HepG2 (cell line): Measurements from ENCODE around the gene SOCS3. TPM values are rescaled to one million over a fixed set of nuclear protein-coding genes. Genes with fewer than 3 reads are reported as not detected.

Experiments
- EHMT2 ChIP-seq: fragments of 200-600 bp; sonication (generic); IDR thresholded peaks from 2 replicates; pipeline ENCODE4 v1.7.0; 2017; ENCODE audit warnings: antibody characterized with exemption, low read depth, low read length, borderline replicate concordance
- ERF ChIP-seq: IDR thresholded peaks from 2 replicates; pipeline ENCODE4 v1.6.1; 2018; ENCODE audit warnings: missing biosample characterization, missing genetic modification reagents
- ETV5 ChIP-seq: IDR thresholded peaks from 2 replicates; pipeline ENCODE4 v1.6.1; 2018; ENCODE audit warnings: missing biosample characterization, missing genetic modification reagents, inconsistent platforms, borderline replicate concordance
- FOSL2 ChIP-seq: sonication (generic); formaldehyde crosslinking; IDR thresholded peaks from 2 replicates; pipeline ENCODE4 v1.4.0; 2020; ENCODE audit warnings: missing genetic modification reagents
- FOXO1 ChIP-seq: sonication (generic); formaldehyde crosslinking; IDR thresholded peaks from 2 replicates; pipeline ENCODE4 v1.4.0; 2020; ENCODE audit warnings: missing genetic modification reagents
- KDM3A ChIP-seq: IDR thresholded peaks from 2 replicates; pipeline ENCODE4 v1.6.1; 2018; ENCODE audit warnings: low read depth, missing compliant biosample characterization
- LCORL ChIP-seq, 2 experiments: fragments of 450-650 bp in 1 of 2; sonication (generic) in 1 of 2; formaldehyde crosslinking in 1 of 2; IDR thresholded peaks; 2 replicates each; pipeline versions ENCODE4 v1.5.0 to v1.6.1; 2017 to 2020; ENCODE audit warnings: antibody characterized with exemption in 1 of 2, missing genetic modification reagents in 1 of 2
- MAFK ChIP-seq, 2 experiments: IDR thresholded peaks in 1 of 2; conservative IDR thresholded peaks in 1 of 2; 2 replicates each; pipeline ENCODE4 v1.6.1; 2011; ENCODE audit warnings: improper control_type of control experiment in 2 of 2, low read length in 2 of 2
- MBD4 ChIP-seq: IDR thresholded peaks from 2 replicates; pipeline ENCODE4 v1.6.1; 2012; ENCODE audit warnings: low read length, inconsistent platforms, borderline replicate concordance
- NAIF1 ChIP-seq: sonication (generic); formaldehyde crosslinking; IDR thresholded peaks from 2 replicates; pipeline ENCODE4 v1.5.0; 2020; ENCODE audit warnings: mild to moderate bottlenecking, missing genetic modification reagents, borderline replicate concordance
- NFATC3 ChIP-seq: sonication (generic); formaldehyde crosslinking; IDR thresholded peaks from 2 replicates; pipeline ENCODE4 v1.5.1; 2020; ENCODE audit warnings: mild to moderate bottlenecking, missing genetic modification reagents
- PCBP1 ChIP-seq: fragments of 200-400 bp; formaldehyde crosslinking; IDR thresholded peaks from 2 replicates; pipeline ENCODE4 v1.6.1; 2017; ENCODE audit warnings: mild to moderate bottlenecking, low read depth, low read length, borderline replicate concordance
- POLR2AphosphoS2 ChIP-seq: IDR thresholded peaks from 2 replicates; pipeline ENCODE4 v1.6.1; 2011; ENCODE audit warnings: low read depth, low read length, improper control_type of control experiment
- RAD21 ChIP-seq: fragments of 450-650 bp; formaldehyde crosslinking; IDR thresholded peaks from 2 replicates; pipeline ENCODE4 v1.5.0; 2020; ENCODE audit warnings: mild to moderate bottlenecking
- SAP130 ChIP-seq: IDR thresholded peaks from 2 replicates; pipeline ENCODE4 v1.6.1; 2016; ENCODE audit warnings: low read depth
- SKI ChIP-seq: fragments of 450-650 bp; IDR thresholded peaks from one replicate; pipeline ENCODE4 v1.6.1; 2018; ENCODE audit warnings: mild to moderate bottlenecking; ENCODE audit not compliant: partially characterized antibody
- SOX5 ChIP-seq: IDR thresholded peaks from 2 replicates; pipeline ENCODE4 v1.6.1; 2016; ENCODE audit warnings: borderline replicate concordance
- TP53 ChIP-seq: sonication (generic); formaldehyde crosslinking; conservative IDR thresholded peaks from 2 replicates; pipeline ENCODE4 v1.4.0; 2020; ENCODE audit warnings: missing genetic modification reagents
- XBP1 ChIP-seq: sonication (generic); formaldehyde crosslinking; IDR thresholded peaks from 2 replicates; pipeline ENCODE4 v1.5.0; 2020; ENCODE audit warnings: missing genetic modification reagents
- ZNF292 ChIP-seq: sonication (generic); formaldehyde crosslinking; IDR thresholded peaks from 2 replicates; pipeline ENCODE4 v1.8.1; 2022; ENCODE audit warnings: mild to moderate bottlenecking, low read depth, missing genetic modification reagents, borderline replicate concordance
- ZNF569 ChIP-seq: sonication (generic); formaldehyde crosslinking; IDR thresholded peaks from 2 replicates; pipeline ENCODE4 v1.5.0; 2020; ENCODE audit warnings: mild to moderate bottlenecking, missing genetic modification reagents, moderate library complexity, borderline replicate concordance
- ZNF777 ChIP-seq: sonication (generic); formaldehyde crosslinking; IDR thresholded peaks from 2 replicates; pipeline ENCODE4 v1.4.0; 2020; ENCODE audit warnings: missing genetic modification reagents
- ZNF879 ChIP-seq: sonication (generic); formaldehyde crosslinking; IDR thresholded peaks from 2 replicates; pipeline ENCODE4 v1.8.1; 2023; ENCODE audit warnings: missing genetic modification reagents
- polyA plus RNA-seq, 8 experiments: library from polyadenylated mRNA; depleted of rRNA in 3 of 8; stranded (reverse) in 7 of 8; unstranded in 1 of 8; fragments of >200 nt; fragmentation: Illumina TruSeq in 4 of 8; extraction: Trizol in 4 of 8; gene quantifications; 2 replicates each; pipeline versions ENCODE4 v1.2.1 to v1.2.3, GENCODE V29; 2011 to 2016; ENCODE audit warnings: low read depth in 4 of 8, missing spikeins in 1 of 8, mixed read lengths in 1 of 8; ENCODE audit not compliant: insufficient read depth in 1 of 8
- total RNA-seq, 5 experiments: library from RNA; depleted of rRNA; stranded (reverse); fragments of >200 nt; fragmentation: Illumina TruSeq; extraction: Trizol; gene quantifications; 2 replicates each; pipeline ENCODE4 v1.2.3, GENCODE V29; 2016; ENCODE audit warnings: low read depth in 1 of 5
- TF ChIP-seq, protein P1 (sequence below): sonication (generic); formaldehyde crosslinking; IDR thresholded peaks from 2 replicates; pipeline ENCODE4 v1.5.0; 2020; ENCODE audit warnings: mild to moderate bottlenecking, missing genetic modification reagents, borderline replicate concordance
- TF ChIP-seq, protein P2 (sequence below): sonication (generic); formaldehyde crosslinking; IDR thresholded peaks from 2 replicates; pipeline ENCODE4 v1.4.0; 2020; ENCODE audit warnings: mild to moderate bottlenecking, missing genetic modification reagents

SOCS3 gene
- total and polyA plus RNA-seq, 2 of the 13 experiments (the other 11 are each of a cell fraction or from before 2014, with no cell fraction given): 0.77 to 2.4 TPM

DNA sequence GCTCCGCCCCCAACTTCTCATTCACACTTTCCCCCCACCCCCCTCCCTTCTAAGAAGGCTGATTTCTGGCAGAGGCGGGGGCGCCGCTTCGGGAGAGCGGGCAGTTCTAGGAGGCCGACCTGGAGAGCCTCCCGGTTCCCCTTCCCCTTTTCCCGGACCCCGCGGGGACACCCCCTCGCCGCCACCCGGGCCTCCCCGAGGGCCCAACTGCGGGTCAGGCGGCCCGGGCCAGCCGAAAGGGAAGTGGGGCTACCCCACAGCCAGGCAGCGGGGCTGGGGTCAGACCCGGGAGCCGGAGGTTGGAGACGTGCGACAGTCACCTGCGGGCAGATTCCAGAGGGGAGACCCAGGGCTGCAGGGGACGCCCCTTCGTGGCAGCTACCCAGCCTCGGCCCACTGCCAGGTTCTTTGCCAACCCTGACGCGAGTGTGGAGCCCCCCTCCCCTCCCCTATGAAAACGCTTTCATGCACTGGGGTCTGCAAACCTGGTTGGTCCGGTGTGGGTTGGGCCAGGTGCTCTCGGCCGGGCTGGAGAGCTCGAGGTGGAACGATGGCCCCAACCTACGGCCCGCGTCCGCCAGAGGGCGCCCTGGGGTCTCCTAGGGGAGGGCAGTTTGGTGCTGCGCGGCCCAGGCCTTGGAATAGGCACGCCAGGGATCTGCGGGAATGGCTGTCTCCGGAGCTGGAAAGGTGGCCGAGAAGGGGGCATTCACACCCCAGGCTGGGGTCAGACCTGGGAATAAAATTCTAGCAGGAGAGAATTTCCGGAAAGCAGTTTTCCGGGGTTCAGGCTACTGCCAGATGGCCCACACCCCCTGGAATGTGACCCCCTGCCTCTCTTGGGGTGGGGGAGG, 721 bp upstream of the SOCS3 start (continued):
- TF ChIP-seq, protein P1, sequence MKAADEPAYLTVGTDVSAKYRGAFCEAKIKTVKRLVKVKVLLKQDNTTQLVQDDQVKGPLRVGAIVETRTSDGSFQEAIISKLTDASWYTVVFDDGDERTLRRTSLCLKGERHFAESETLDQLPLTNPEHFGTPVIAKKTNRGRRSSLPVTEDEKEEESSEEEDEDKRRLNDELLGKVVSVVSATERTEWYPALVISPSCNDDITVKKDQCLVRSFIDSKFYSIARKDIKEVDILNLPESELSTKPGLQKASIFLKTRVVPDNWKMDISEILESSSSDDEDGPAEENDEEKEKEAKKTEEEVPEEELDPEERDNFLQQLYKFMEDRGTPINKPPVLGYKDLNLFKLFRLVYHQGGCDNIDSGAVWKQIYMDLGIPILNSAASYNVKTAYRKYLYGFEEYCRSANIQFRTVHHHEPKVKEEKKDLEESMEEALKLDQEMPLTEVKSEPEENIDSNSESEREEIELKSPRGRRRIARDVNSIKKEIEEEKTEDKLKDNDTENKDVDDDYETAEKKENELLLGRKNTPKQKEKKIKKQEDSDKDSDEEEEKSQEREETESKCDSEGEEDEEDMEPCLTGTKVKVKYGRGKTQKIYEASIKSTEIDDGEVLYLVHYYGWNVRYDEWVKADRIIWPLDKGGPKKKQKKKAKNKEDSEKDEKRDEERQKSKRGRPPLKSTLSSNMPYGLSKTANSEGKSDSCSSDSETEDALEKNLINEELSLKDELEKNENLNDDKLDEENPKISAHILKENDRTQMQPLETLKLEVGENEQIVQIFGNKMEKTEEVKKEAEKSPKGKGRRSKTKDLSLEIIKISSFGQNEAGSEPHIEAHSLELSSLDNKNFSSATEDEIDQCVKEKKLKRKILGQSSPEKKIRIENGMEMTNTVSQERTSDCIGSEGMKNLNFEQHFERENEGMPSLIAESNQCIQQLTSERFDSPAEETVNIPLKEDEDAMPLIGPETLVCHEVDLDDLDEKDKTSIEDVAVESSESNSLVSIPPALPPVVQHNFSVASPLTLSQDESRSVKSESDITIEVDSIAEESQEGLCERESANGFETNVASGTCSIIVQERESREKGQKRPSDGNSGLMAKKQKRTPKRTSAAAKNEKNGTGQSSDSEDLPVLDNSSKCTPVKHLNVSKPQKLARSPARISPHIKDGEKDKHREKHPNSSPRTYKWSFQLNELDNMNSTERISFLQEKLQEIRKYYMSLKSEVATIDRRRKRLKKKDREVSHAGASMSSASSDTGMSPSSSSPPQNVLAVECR: peak; percentile 49; the same call in 1 of the 2 replicates
- TF ChIP-seq MBD4: no peak
- TF ChIP-seq EHMT2: no peak
- TF ChIP-seq FOXO1 (CRISPR knock-in tag): peak; percentile 41; the same call in 1 of the 2 replicates
- TF ChIP-seq SAP130 (CRISPR knock-in tag): peak; percentile 83
- TF ChIP-seq KDM3A: peak; percentile 32
- TF ChIP-seq ZNF292 (CRISPR knock-in tag): peak; percentile 46; the same call in 1 of the 2 replicates
- TF ChIP-seq SKI: peak; percentile 24
- peak; percentile 71 for TF ChIP-seq FOSL2 (CRISPR knock-in tag)
- TF ChIP-seq, protein P2, sequence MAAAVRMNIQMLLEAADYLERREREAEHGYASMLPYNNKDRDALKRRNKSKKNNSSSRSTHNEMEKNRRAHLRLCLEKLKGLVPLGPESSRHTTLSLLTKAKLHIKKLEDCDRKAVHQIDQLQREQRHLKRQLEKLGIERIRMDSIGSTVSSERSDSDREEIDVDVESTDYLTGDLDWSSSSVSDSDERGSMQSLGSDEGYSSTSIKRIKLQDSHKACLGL (CRISPR knock-in tag): peak; percentile 45; the same call in 1 of the 2 replicates
- TF ChIP-seq ZNF569 (CRISPR knock-in tag): no peak
- TF ChIP-seq LCORL (IDR thresholded peaks at IDR 0.05): no peak
- TF ChIP-seq LCORL (CRISPR knock-in tag; IDR thresholded peaks at IDR 0.05): peak; percentile 94
- TF ChIP-seq MAFK (conservative IDR thresholded peaks at IDR 0.05 in 1 of 2, IDR thresholded peaks at IDR 0.05 in 1 of 2; ENCODE audit: low read length in 2 of 2): no peak
- TF ChIP-seq NAIF1 (CRISPR knock-in tag): no peak
- peak; percentile 75; the same call in 1 of the 2 replicates for TF ChIP-seq ERF (CRISPR knock-in tag)
- TF ChIP-seq PCBP1: peak; percentile 82
- peak; percentile 33; the same call in 1 of the 2 replicates for TF ChIP-seq ETV5 (CRISPR knock-in tag)
- TF ChIP-seq ZNF777 (CRISPR knock-in tag): peak; percentile 84; the same call in 1 of the 2 replicates
- peak; percentile 62; the same call in 1 of the 2 replicates for TF ChIP-seq SOX5 (CRISPR knock-in tag)
- no peak for TF ChIP-seq NFATC3
- no peak for TF ChIP-seq POLR2AphosphoS2
- TF ChIP-seq TP53 (CRISPR knock-in tag): 0 out of 2 replicates have a peak, but pooled peaks have one; percentile 21
- TF ChIP-seq XBP1: no peak
- peak; percentile 96 for TF ChIP-seq RAD21 (CRISPR knock-in tag)
- TF ChIP-seq ZNF879 (CRISPR knock-in tag): no peak
